Adrenal gland (tissue), 12 donors: ENCODE results near the gene TMEM163. TPM values are rescaled to one million over a fixed set of nuclear protein-coding genes. Genes with fewer than 3 reads are reported as not detected.

Experiments used
- DNase-seq, 7 donors: peaks; one replicate each; pipeline ENCODE4 v3.0.0-alpha.2; 2019 to 2020
- H3K27ac ChIP-seq, 5 donors: fragments of 200-600 bp; sonication (generic) in 4 of 5; 1 replicate in 3 of 5; 2 replicates in 2 of 5; pipeline versions ENCODE4 v1.5.1 to v1.8.0; 2016 to 2020; ENCODE audit warnings: mild to moderate bottlenecking in 1 of 5
- H3K27me3 ChIP-seq: fragments of 200-600 bp; 2 replicates; pipeline ENCODE4 v1.8.0; 2021
- H3K36me3 ChIP-seq, 2 donors: fragments of 200-600 bp; replicated peaks in 1 of 2; 1 replicate in 1 of 2; 2 replicates in 1 of 2; pipeline versions ENCODE4 v1.5.1 to v1.8.0; 2018 to 2022
- H3K4me1 ChIP-seq, 2 donors: fragments of 200-600 bp; replicated peaks in 1 of 2; 1 replicate in 1 of 2; 2 replicates in 1 of 2; pipeline versions ENCODE4 v1.5.1 to v1.8.0; 2018 to 2021
- H3K4me3 ChIP-seq, 4 donors: fragments of 200-600 bp; sonication (generic) in 3 of 4; one replicate each; pipeline ENCODE4 v1.5.1; 2016 to 2018
- H3K9me3 ChIP-seq, 3 donors: fragments of 200-600 bp; sonication (generic) in 1 of 3; replicated peaks in 1 of 3; 1 replicate in 2 of 3; 2 replicates in 1 of 3; pipeline versions ENCODE4 v1.5.1 to v1.8.0; 2016 to 2021
- CTCF ChIP-seq, 6 experiments: fragments of 450-650 bp in 4 of 6; fragments of 200-600 bp in 2 of 6; sonication (generic) in 1 of 6; IDR thresholded peaks; 1 replicate in 5 of 6; 2 replicates in 1 of 6; pipeline versions ENCODE4 v1.5.1 to v1.8.0; 2016 to 2021; ENCODE audit warnings: antibody characterized with exemption in 6 of 6, mild to moderate bottlenecking in 2 of 6, moderate library complexity in 1 of 6
- POLR2A ChIP-seq, 2 donors: fragments of 450-650 bp; IDR thresholded peaks; one replicate each; pipeline ENCODE4 v1.6.1; 2017; ENCODE audit warnings: antibody characterized with exemption in 2 of 2, mild to moderate bottlenecking in 2 of 2, moderate library complexity in 1 of 2
- WGBS, 4 donors: extraction: QIAGEN DNeasy Blood & Tissue Kit in 2 of 4; methylation state at CpG; one replicate each; pipeline versions ENCODE4 v1.1.5 to v1.1.7; 2013 to 2017; 5-methylcytosine and 5-hydroxymethylcytosine counted together
- intact Hi-C, 2 donors: fragments of 100-400 bp; cut with DNase I; formaldehyde crosslinking; loops; one replicate each; pipeline versions ENCODE4 v1.14.1 to v1.15.0; 2022 to 2023
- polyA plus RNA-seq, 3 donors: library from polyadenylated mRNA; stranded (reverse); fragments of 200-250 nt in 2 of 3; fragments of 350-450 nt in 1 of 3; fragmentation: Illumina TruSeq in 1 of 3; extraction: RNeasy Lipid Tissue Mini Kit (QIAGEN cat#74804) in 1 of 3; gene quantifications; one replicate each; pipeline ENCODE4 v1.2.3, GENCODE V29; 2013 to 2014
- total RNA-seq, 9 donors: library from RNA; depleted of rRNA in 4 of 9; stranded (reverse); fragments of >200 nt in 4 of 9; fragments of 120-200 nt in 1 of 9; fragmentation: NEBNext Ultra II Directional in 1 of 9; extraction: Animal tissue kit (Norgen Biotek cat#: 25700) in 1 of 9; gene quantifications; one replicate each; pipeline versions ENCODE4 v1.1.0 to v1.2.4, GENCODE V29; 2013 to 2023
- donor health status: healthy with polysubstance abuse.
- donor health status: Bipolar disorder and iron deficiency.
- donor health status: DM: yes; HTN: yes; CAD: no.
- donor health status: DM: no; HTN: no; CAD: no.
- donor health status: DM: no; HTN: no; CAD: no.
- donor health status: DM: yes; HTN: yes; CAD: no.

TMEM163 gene
- total and polyA plus RNA-seq, 12 donors: 3.6 to 21.6 (median 9.5) TPM

DNA sequence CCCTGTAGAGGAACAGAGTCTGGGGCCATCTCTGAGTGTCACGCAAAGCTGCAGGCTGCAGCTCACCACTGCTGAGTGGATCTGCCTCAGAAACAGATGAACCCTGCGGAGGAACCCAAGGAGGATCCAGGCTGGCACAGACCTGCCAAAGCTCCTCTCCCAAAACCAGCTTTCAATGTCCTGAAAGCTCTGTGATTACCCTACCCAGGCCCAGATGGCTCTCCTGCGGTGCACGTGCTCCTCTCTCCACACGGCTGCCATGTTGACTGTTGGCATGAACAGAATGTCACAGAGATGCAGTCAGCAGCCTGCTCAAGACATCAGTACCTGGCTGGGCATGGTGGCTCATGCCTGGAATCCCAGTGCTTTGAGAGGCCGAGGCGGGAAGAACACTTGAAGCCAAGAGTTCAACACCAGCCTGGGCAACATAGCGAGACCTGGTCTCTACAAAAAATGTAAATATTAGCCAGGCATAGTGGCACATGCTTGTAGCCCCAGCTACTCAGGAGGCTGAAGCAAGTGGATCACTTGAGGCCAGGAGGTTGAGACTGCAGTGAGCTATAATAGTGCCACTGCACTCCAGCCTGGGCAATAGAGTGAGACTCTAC, 248.1 kb downstream of the TMEM163 start:
- Histone ChIP-seq H3K4me1 (no peaks in the 10 kb centered on the region), H3K9me3 (peaks cover 0 to 7% (median 0%) of the 10 kb centered on the region in 3 donors), H3K36me3 (no peaks in the 10 kb centered on the region), H3K27me3 (no peaks in the 10 kb centered on the region), H3K4me3 (no peak overlapping the region), H3K27ac (no peak overlapping the region)
- 90 to 98% (median 96%) methylated on average over 6 to 8 of the region's 8 CpGs for WGBS, 4 donors
- intact Hi-C loops: no loop called here
- peak in 1 of 7 donors; percentile 24 for DNase-seq
- TF ChIP-seq CTCF (IDR thresholded peaks at IDR 0.05) (no peak), POLR2A (IDR thresholded peaks at IDR 0.05) (no peak)

DNA sequence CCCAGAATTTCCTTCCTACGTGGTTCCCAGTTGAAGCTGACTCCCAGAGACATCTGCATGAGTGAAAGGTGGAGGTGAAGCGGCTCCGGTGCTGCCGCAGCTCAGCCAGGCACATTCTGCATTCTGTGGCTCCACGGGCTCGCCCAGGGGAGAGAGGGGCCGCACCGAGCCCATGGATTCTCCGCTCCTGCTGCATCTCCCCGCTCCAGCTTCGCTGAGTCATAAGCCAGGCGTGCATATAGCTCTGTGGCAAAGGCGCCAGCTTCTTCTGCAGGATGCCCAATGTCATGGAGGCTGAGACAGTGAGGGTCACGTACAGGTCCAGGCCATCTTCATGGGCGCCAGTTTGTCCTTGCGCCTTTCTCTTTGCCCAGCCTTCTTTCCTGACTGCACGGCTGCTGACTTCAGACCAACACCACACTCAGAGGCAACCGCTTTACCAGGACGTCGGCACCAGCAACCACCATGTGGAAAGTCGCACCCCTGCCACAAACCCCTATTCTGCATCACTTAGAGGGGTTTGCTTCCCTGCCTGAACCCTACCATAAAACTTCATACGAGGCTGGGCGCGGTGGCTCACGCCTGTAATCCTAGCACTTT, 249.2 kb downstream of the TMEM163 start:
- H3K36me3 ChIP-seq: no peaks in the 10 kb centered on the region
- DNase-seq: peak in 1 of 7 donors; percentile 35
- TF ChIP-seq CTCF (IDR thresholded peaks at IDR 0.05): no peak
- no peak for TF ChIP-seq POLR2A (IDR thresholded peaks at IDR 0.05)
- H3K4me1 ChIP-seq: no peaks in the 10 kb centered on the region
- no peaks in the 10 kb centered on the region for H3K27me3 ChIP-seq
- intact Hi-C loops: no loop called here
- H3K9me3 ChIP-seq: peaks cover 0 to 7% (median 0%) of the 10 kb centered on the region in 3 donors
- no peak overlapping the region for H3K27ac ChIP-seq
- no peak overlapping the region for H3K4me3 ChIP-seq
- 91 to 97% (median 94%) methylated on average over 16 to 25 of the region's 25 CpGs for WGBS, 4 donors

GRCh38 chr2:134468776-134469175, 250.0 kb downstream of the TMEM163 start:
- H3K4me3 ChIP-seq: no peak overlapping the region
- no peak overlapping the region for H3K27ac ChIP-seq
- no peak for TF ChIP-seq POLR2A (IDR thresholded peaks at IDR 0.05)
- no peak for TF ChIP-seq CTCF (IDR thresholded peaks at IDR 0.05)
- WGBS, 4 donors: 91 to 96% (median 93%) methylated on average over 7 to 12 of the region's 12 CpGs
- no peaks in the 10 kb centered on the region for H3K36me3 ChIP-seq
- peaks cover 0 to 7% (median 0%) of the 10 kb centered on the region in 3 donors for H3K9me3 ChIP-seq
- peak in 2 of 7 donors; percentile 1 to 41 for DNase-seq
- H3K4me1 ChIP-seq: no peaks in the 10 kb centered on the region
- no peaks in the 10 kb centered on the region for H3K27me3 ChIP-seq
- intact Hi-C loops: no loop called here

DNA sequence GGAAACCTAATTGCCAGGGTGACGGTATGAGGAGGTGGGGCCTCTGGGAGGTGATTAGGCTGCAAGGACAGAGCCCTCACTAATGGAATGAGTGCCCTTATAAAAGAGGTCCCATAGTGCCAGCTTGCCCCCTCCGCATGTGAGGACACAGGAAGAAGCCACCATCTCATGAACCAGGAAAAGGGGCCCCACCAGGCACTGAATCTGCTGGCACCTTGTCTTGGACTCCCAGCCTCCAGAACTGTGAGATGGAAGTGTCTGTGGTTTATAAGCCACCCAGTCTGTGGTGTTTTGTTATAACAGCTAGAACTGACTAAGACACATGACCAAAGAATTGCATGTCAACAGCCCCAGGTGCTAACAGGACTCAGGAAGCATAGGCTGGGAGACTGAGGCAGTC, 250.6 kb downstream of the TMEM163 start:
- H3K36me3 ChIP-seq: no peaks in the 10 kb centered on the region
- intact Hi-C loops: no loop called here
- DNase-seq: peak in 1 of 7 donors; percentile 30
- no peaks in the 10 kb centered on the region for H3K4me1 ChIP-seq
- WGBS, 4 donors: 93 to 100% (median 94%) methylated on average over 2 of the region's 2 CpGs
- no peak overlapping the region for H3K4me3 ChIP-seq
- no peak overlapping the region for H3K27ac ChIP-seq
- no peak for TF ChIP-seq CTCF (IDR thresholded peaks at IDR 0.05)
- no peak for TF ChIP-seq POLR2A (IDR thresholded peaks at IDR 0.05)
- H3K9me3 ChIP-seq: peaks cover 0 to 1% (median 0%) of the 10 kb centered on the region in 3 donors
- no peaks in the 10 kb centered on the region for H3K27me3 ChIP-seq
